Body of pancreas (tissue), 4 donors: ENCODE measurements around the gene CAMTA1.

Source experiments
- CTCF ChIP-seq, 7 experiments: fragments of 450-650 bp in 4 of 7; fragments of 200-600 bp in 3 of 7; sonication (generic) in 3 of 7; IDR thresholded peaks; one replicate each; pipeline ENCODE4 v1.5.1; 2016 to 2019; ENCODE audit warnings: antibody characterized with exemption in 7 of 7
- POLR2A ChIP-seq, 3 donors: fragments of 450-650 bp; IDR thresholded peaks; one replicate each; pipeline ENCODE4 v1.6.1; 2016; ENCODE audit warnings: antibody characterized with exemption in 3 of 3, mild to moderate bottlenecking in 2 of 3

DNA sequence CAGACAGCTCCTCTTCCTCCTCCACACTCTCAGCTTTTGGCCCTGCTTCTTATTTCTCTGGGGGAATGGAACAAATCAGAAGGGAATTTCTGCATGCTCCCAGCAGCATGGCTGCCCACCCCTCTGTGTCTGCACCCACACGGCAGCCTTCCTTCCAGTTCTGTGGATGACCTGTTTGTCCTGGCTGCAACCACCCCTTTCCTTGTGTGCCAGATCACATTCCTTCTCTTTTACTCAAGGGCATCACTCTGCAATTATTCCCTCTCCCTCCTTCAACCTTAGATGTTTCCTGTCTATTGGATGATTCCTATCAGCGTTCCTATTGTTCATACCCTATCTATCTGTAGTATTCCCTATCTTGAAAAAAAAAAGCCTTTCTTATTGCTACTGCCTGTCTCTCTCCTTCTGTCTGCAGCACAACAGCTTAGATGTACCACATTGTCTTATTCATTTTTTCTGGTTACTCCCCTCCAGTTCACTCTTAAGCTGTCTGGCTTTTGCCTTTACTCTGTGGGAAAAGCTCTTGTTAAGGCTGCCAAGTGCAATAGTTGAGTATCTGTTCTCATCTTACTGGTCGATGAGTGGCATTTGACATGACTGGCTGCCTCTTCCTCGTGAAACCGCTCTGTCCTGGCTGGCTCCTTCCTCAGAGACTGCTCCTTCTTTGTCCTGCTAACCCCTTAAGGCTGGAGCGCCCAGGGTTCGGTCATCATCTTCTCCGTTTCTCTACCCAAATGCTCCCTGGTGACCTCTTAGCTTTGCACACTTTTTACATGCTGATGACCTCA, 351.1 kb downstream of the CAMTA1 start:
- TF ChIP-seq CTCF (IDR thresholded peaks at IDR 0.05) (no peak), POLR2A (IDR thresholded peaks at IDR 0.05) (no peak)
